Measurements from ENCODE around the gene KIF13A.
"Not testable (repeated sequence)": the region's sequence is repeated elsewhere in the genome, so short reads cannot be mapped to it uniquely, and the experiment has no call there.

Gene KIF13A

DNA sequence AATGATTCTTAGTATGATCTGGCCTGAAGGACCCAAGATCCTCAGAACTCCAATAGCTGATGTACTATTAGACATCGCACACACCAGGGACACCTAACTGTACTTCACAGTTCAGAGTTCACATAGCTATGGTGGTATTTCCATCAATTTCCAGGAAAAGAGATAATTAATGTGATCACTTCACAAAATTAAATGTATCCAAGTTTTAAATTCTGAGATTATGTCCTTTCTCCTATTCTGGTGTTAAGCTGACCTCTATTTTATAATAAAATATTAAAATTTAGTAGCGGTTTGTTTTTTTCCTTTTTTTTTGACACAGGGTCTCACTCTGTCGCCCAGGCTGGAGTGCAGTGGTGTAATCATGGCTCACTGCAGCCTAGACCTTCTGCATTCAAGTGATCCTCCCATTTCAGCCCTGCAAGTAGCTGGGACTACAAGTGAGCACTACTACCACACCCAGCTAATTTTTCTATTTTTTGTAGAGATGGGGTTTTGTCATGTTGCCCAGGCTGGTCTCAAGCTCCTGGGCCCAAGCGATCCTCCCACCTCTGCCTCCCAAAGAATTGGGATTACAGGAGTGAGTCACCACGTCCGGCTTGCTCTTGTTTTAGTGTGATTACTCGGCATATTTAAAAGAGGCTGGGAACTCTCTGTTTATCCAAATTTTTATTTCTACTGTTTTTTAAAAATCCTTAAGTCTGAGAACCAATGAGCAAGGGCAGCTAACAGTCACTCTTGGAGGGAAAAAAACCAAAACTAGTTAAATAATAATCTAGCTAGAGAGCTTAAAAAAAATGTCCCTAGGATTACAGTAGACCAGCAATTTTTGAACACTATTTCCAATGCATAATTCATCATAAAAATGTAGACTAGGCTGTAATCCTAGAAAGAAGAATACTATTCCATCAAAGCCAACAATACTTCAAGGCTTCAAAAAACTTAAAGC lies 16.0 kb downstream of the KIF13A start:
- DNase-seq (ENCODE audit: low read depth in 3 of 3, low spot score in 1 of 3), result no peak

DNA sequence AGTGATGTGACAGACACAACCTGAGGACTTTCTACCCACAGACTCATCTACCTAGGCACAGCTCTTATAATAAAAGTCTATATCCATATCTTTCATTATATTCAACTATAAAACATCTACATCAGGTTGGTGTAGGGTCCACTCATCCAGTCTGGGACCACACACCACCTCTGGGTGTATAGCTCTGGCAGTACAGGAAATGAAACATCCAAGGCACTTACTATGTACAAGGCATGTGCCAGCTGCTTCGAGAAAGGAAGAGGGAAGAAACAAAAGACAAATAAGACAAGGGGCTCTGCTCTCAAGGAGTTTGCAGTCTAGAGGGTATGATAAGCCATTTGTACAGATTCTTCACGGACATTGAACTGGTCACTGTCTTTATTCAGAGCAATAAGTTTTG lies 18.6 kb downstream of the KIF13A start:
- no peak for DNase-seq (ENCODE audit: low read depth in 3 of 3, low spot score in 1 of 3)

- DNase-seq (ENCODE audit: low read depth in 3 of 3, low spot score in 1 of 3), result no peak
Measured at GRCh38 chr6:17967668-17968518, 19.5 kb downstream of the KIF13A start.

DNA sequence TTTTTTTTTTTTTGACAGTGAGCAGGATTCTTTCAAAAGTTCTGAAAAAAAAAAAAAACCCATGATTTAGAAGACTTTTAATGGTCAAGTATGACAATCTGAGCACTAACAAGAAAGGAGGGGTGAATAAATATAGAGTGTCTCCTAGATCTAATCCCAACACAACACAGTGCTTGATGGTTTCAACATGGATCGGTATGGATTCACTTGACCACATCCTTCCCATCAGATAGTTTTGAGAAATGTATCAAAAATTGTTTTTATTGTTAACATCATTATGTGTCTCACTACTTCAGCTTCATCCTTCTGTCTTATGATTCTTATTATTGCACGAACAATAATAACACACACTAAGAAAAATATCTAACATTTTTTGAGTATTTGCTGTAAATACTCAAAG lies 21.0 kb downstream of the KIF13A start:
- DNase-seq (ENCODE audit: low read depth in 3 of 3, low spot score in 1 of 3), result no peak

- no peak for DNase-seq (ENCODE audit: low read depth in 3 of 3, low spot score in 1 of 3)
Measured at GRCh38 chr6:17965397-17965796, 22.0 kb downstream of the KIF13A start.

- DNase-seq (ENCODE audit: low read depth in 3 of 3, low spot score in 1 of 3), result no peak
Measured at GRCh38 chr6:17964633-17965032, 22.8 kb downstream of the KIF13A start.

DNA sequence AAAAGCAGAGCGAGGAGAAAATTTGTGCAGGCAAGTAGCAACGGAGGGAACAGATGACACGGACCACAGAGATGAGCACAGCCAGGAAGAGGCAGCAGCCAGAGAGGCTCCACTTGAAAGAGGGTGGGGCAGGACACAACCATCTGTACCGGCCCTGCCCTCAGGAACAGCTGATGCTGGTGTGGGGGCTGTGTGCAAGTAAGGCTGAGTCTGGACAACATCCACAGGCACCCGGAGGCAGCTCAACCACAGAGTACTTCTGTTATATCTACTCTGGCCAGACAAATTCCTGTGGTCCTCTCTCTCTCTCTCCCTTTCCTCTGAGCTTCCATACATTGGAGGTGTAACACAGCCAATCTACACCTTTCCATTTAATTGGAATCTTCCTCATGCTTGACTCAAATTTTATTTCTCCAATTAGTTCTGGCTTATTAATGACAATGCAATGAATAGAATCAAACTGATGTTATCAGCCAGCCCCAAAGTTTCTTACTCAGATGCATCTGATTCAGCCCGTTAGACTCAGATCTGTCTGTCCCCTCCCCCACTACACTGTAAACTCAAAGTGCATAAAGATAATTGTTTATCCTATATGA lies 24.9 kb downstream of the KIF13A start:
- no peak for DNase-seq (ENCODE audit: low read depth in 3 of 3, low spot score in 1 of 3)

GRCh38 chr6:17959302-17959701 lies 28.1 kb downstream of the KIF13A start:
- no peak for DNase-seq (ENCODE audit: low read depth in 3 of 3, low spot score in 1 of 3)

DNA sequence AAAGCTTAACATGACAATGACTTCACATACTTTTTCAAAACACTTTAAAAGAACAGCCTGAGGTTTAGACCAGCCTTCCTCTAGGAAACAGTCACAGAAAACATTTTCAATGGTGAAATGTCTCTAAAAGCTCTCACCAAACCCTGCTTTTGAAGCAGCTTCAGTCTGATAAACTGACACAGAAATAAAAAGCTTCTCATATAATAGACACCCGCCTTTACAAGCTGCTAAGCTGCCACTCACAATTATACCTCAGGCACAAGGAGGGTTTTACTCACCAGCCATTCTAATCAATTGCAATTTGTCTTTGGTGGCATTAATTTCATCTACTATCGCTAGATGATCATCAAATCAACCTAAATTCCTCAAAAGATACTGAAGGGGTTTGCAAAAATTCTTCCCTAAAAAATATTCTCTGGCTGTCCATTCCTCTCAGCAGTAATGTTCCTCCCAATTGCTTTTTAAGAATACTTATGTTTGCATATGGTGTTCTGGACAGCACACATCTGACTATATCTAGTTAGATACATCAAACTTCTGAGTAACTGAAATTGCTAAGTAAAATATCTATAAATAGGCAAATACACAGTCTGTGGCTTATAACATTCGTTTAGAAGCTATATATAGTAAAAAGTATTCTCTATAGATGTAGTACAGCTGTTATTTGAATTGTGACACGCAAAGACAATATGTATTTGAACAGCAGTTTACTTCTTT lies 29.4 kb downstream of the KIF13A start:
- no peak for DNase-seq (ENCODE audit: low read depth in 3 of 3, low spot score in 1 of 3)

- no peak for DNase-seq (ENCODE audit: low read depth in 3 of 3, low spot score in 1 of 3)
Measured at GRCh38 chr6:17957498-17957897, 29.9 kb downstream of the KIF13A start.

GRCh38 chr6:17957086-17957485 lies 30.3 kb downstream of the KIF13A start:
- DNase-seq (ENCODE audit: low read depth in 3 of 3, low spot score in 1 of 3), result no peak

DNA sequence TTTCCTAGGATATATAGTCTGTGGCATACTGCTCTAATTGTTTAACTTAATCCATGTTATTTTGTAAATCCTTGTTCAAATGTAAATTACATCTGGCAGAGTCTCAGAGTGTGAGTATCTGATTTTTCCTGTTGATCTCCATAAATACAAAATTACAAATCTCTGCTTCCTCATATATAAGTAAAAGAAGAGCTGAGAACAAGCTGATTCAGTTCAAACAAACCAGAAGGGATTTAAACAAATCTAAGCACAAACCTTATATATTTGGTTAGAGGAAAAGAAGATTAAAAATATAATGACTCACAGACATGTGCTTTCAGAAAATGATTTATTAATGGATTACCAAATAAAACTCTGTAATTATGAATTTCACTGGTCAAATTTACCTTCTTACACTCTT lies 37.3 kb downstream of the KIF13A start:
- DNase-seq (ENCODE audit: low read depth in 3 of 3, low spot score in 1 of 3), result no peak

DNA sequence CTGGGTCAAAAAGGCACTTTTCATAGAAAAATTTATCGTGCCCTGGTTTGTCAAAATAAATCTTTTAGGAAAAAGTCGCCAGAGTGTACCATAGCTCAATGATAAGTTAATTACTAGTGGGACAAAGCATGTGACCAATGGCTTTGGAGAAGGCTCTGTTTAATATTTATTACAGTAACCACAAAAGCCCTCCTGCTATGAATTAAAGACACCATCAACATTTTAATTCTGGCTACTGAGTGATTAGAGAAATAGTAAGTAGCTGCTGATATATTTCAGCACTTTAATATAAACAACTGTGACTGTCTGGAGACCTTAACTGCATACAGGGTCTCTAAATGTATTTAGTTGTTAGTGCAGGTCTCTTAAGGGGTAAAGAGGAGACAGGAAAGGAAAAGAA lies 38.3 kb downstream of the KIF13A start:
- no peak for DNase-seq (ENCODE audit: low read depth in 3 of 3, low spot score in 1 of 3)

DNA sequence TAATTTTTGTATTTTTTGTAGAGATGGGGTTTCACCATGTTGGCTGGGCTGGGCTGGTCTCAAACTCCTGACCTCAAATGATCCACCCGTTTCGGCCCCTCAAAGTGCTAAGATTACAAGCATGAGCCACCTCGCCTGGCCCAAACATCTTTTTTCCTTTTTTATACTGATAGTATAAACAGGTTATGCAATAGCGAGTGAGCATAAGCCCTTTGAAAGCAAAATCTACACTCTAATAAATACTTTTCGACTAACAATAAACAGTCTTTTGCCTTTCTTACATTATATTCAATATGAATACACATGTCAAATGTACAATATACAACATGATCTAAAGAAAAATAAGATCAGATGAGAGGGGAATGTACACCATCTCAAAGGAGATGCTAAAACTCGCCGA lies 38.7 kb downstream of the KIF13A start:
- DNase-seq (ENCODE audit: low read depth in 3 of 3, low spot score in 1 of 3), result no peak

GRCh38 chr6:17947574-17947973 lies 39.9 kb downstream of the KIF13A start:
- not testable (repeated sequence) for DNase-seq (ENCODE audit: low read depth in 3 of 3, low spot score in 1 of 3)

DNA sequence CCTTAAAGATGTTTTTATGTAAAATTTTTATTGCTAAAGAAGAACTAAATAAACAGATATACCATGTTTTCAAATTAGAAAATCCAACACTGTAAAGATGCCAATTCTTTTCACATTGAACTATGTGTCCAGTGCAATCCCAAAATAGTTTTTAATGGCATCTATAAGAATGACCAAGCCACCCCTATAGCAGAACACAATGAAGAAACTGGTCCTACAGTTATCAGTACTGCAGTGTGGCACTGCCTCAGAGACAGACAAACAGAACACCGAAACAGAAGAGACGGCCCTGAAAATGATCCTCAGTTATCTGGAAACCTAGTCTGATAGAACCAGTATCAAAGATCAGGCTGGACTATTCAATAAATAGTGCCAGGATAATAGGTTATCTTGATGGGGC lies 41.9 kb downstream of the KIF13A start:
- no peak for DNase-seq (ENCODE audit: low read depth in 3 of 3, low spot score in 1 of 3)

GRCh38 chr6:17945111-17945510 lies 42.3 kb downstream of the KIF13A start:
- no peak for DNase-seq (ENCODE audit: low read depth in 3 of 3, low spot score in 1 of 3)

GRCh38 chr6:17941318-17941717 lies 46.1 kb downstream of the KIF13A start:
- no peak for DNase-seq (ENCODE audit: low read depth in 3 of 3, low spot score in 1 of 3)

GRCh38 chr6:17940151-17940792 lies 47.2 kb downstream of the KIF13A start:
- DNase-seq (ENCODE audit: low read depth in 3 of 3, low spot score in 1 of 3), result no peak

DNA sequence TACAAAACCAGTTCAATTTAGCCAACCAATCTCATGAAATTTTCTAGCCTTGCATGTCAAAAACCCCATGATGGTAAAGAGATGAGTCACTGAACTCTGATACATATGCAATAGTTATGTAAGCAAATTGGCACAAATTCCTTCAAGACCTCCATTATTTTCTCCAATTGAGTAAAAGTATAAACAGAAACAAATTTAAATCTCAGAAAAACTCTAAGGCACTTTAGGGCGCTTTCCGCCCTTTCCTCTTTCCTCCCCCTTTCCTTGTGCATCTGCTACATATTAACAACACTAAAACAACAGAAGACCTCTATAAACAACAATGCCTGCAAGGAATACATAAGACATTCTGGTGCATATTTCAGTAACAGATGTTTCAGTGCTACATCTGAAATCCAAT lies 48.5 kb downstream of the KIF13A start:
- DNase-seq (ENCODE audit: low read depth in 3 of 3, low spot score in 1 of 3), result no peak
